ENCODE measurements around the gene PDIA6. TPM values are rescaled to one million over a fixed set of nuclear protein-coding genes. Genes with fewer than 3 reads are reported as not detected.

The PDIA6 gene
- total RNA-seq, 6 experiments from 2014 or later: 336 to 356 (median 351) TPM

GRCh38 chr2:10859278-10859677 is 46.7 kb upstream of the PDIA6 start:
- TF ChIP-seq CTCF (IDR thresholded peaks at IDR 0.05): no peak
- Mint-ChIP-seq H3K27me3 (ENCODE audit: insufficient read depth) (peaks cover 65% of the 10 kb centered on the region), H3K27ac (no peak overlapping the region), H3K4me3 (no peak overlapping the region), H3K9me3 (no peaks in the 10 kb centered on the region), H3K4me1 (ENCODE audit: low read depth) (peaks cover 6% of the 10 kb centered on the region), H3K36me3 (ENCODE audit: low read depth) (no peaks in the 10 kb centered on the region)
- DNase-seq: no peak

GRCh38 chr2:10848541-10848940 is 36.0 kb upstream of the PDIA6 start:
- Mint-ChIP-seq H3K27ac (no peak overlapping the region), H3K9me3 (no peaks in the 10 kb centered on the region), H3K4me1 (ENCODE audit: low read depth) (no peaks in the 10 kb centered on the region), H3K4me3 (no peak overlapping the region), H3K36me3 (ENCODE audit: low read depth) (no peaks in the 10 kb centered on the region), H3K27me3 (ENCODE audit: insufficient read depth) (peaks cover 16% of the 10 kb centered on the region)
- DNase-seq: no peak
- TF ChIP-seq CTCF (IDR thresholded peaks at IDR 0.05): no peak

GRCh38 chr2:10847008-10847407 is 34.4 kb upstream of the PDIA6 start:
- Mint-ChIP-seq H3K4me3 (no peak overlapping the region), H3K27ac (no peak overlapping the region), H3K27me3 (ENCODE audit: insufficient read depth) (peaks cover 20% of the 10 kb centered on the region), H3K36me3 (ENCODE audit: low read depth) (peaks cover 5% of the 10 kb centered on the region), H3K9me3 (peaks cover 6% of the 10 kb centered on the region), H3K4me1 (ENCODE audit: low read depth) (no peaks in the 10 kb centered on the region)
- no peak for DNase-seq
- TF ChIP-seq CTCF (IDR thresholded peaks at IDR 0.05): no peak

GRCh38 chr2:10846110-10846861 is 33.7 kb upstream of the PDIA6 start:
- H3K4me3 Mint-ChIP-seq: no peak overlapping the region
- no peaks in the 10 kb centered on the region for H3K4me1 Mint-ChIP-seq (ENCODE audit: low read depth)
- no peak overlapping the region for H3K27ac Mint-ChIP-seq
- peaks cover 21% of the 10 kb centered on the region for H3K27me3 Mint-ChIP-seq (ENCODE audit: insufficient read depth)
- peaks cover 13% of the 10 kb centered on the region for H3K9me3 Mint-ChIP-seq
- DNase-seq: no peak
- no peak for TF ChIP-seq CTCF (IDR thresholded peaks at IDR 0.05)
- H3K36me3 Mint-ChIP-seq (ENCODE audit: low read depth): peaks cover 9% of the 10 kb centered on the region

DNA sequence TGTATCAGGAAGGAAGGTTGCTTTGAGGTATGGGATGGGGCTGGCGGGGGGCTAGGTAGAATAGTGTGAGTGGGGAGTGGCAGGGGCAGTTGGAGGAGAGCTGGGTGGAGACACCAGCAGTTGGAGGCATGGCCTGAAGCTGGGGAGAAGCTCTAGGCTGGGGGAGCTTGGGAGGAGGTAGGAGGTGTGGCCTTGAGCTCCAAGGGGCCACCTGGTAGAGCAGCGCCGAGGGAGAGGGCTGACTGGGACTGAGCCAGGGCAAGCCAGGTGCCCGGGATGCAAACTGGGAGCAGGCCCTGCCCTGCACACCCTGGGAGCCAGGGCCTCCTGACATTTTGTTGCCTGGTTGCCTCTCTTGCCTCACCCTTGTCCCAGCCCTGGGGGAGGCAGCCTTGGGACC is 33.1 kb upstream of the PDIA6 start:
- H3K4me1 Mint-ChIP-seq (ENCODE audit: low read depth): no peaks in the 10 kb centered on the region
- DNase-seq: no peak
- H3K9me3 Mint-ChIP-seq: peaks cover 19% of the 10 kb centered on the region
- H3K4me3 Mint-ChIP-seq: no peak overlapping the region
- peaks cover 23% of the 10 kb centered on the region for H3K27me3 Mint-ChIP-seq (ENCODE audit: insufficient read depth)
- TF ChIP-seq CTCF (IDR thresholded peaks at IDR 0.05): no peak
- no peak overlapping the region for H3K27ac Mint-ChIP-seq
- H3K36me3 Mint-ChIP-seq (ENCODE audit: low read depth): peaks cover 15% of the 10 kb centered on the region
